ENCODE measurements around the gene RBM20. TPM values are rescaled to one million over a fixed set of nuclear protein-coding genes. Genes with fewer than 3 reads are reported as not detected.
A peak's percentile ranks its signal among the peaks of the same experiment; 100 is the strongest.

Gene RBM20
- total and polyA plus RNA-seq, 10 of the 15 experiments (the other 5 are each of a cell fraction or from before 2014, with no cell fraction given), result 0.04 to 0.26 (median 0.15) TPM

DNA sequence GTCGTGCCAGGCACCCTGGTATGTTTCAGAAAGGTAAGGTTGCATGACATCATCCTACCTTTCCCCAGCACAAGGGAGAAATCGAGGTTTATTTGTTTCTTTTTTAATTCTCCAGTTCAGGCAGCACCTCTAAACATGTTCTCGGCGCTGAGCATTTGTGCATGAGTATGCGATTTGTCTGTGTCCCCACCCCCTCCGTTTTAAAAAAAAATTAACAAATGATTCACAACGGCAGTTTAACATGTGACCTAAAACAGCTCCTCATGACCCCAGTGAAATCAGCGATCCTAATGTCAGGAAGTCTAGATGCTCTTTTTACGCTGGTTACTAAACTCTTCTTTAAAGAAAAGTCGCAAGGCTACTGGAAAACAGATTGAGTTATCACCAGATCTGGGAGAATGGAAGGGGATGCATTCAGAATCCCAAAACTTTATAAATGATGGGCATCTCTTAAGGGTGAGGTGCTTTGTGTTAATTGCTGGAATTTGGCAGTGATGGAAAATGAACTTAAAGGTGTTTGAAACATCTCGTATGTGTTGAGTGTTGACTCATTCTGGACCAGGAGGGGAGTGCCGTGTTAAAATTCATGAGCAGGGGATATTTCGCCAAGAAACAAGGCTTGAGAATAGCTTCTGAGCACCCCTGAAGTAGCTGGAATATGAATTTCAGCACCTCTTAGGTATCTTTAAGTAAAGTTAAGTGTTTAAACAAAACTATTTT lies 120.8 kb downstream of the RBM20 start (continued):
- TF ChIP-seq CREM (IDR thresholded peaks at IDR 0.05; ENCODE audit: low read depth) (peak; percentile 25; the same call in 1 of the 2 replicates), IKZF1 (conservative IDR thresholded peaks at IDR 0.05) (no peak), NRF1 (conservative IDR thresholded peaks at IDR 0.05; ENCODE audit: low read depth, low read length) (no peak), NR2C1 (IDR thresholded peaks at IDR 0.05) (no peak), RUNX3 (IDR thresholded peaks at IDR 0.05; ENCODE audit: low read length) (no peak)
- TF ChIP-seq, protein P1, sequence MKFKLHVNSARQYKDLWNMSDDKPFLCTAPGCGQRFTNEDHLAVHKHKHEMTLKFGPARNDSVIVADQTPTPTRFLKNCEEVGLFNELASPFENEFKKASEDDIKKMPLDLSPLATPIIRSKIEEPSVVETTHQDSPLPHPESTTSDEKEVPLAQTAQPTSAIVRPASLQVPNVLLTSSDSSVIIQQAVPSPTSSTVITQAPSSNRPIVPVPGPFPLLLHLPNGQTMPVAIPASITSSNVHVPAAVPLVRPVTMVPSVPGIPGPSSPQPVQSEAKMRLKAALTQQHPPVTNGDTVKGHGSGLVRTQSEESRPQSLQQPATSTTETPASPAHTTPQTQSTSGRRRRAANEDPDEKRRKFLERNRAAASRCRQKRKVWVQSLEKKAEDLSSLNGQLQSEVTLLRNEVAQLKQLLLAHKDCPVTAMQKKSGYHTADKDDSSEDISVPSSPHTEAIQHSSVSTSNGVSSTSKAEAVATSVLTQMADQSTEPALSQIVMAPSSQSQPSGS (IDR thresholded peaks at IDR 0.05; ENCODE audit: low read length), result no peak
- TF ChIP-seq, protein P2, sequence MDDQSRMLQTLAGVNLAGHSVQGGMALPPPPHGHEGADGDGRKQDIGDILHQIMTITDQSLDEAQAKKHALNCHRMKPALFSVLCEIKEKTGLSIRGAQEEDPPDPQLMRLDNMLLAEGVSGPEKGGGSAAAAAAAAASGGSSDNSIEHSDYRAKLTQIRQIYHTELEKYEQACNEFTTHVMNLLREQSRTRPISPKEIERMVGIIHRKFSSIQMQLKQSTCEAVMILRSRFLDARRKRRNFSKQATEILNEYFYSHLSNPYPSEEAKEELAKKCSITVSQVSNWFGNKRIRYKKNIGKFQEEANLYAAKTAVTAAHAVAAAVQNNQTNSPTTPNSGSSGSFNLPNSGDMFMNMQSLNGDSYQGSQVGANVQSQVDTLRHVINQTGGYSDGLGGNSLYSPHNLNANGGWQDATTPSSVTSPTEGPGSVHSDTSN (IDR thresholded peaks at IDR 0.05; ENCODE audit: insufficient replicate concordance, low read depth, low read length), result no peak

Data from GM12878 (cell line).